H1 (cell line): ENCODE data around the gene ADAM22. TPM values are rescaled to one million over a fixed set of nuclear protein-coding genes. Genes with fewer than 3 reads are reported as not detected.

Source experiments
- CTCF ChIA-PET: fragments of 300-600 bp; sonication (Branson Sonifier 250); formaldehyde crosslinking; loops from one replicate; lab custom pipeline; 2021; ENCODE audit not compliant: partially characterized antibody; lab: Charles Lee
- POLR2A ChIA-PET: fragments of 300-600 bp; sonication (Branson Sonifier 250); formaldehyde crosslinking; loops from one replicate; lab custom pipeline; 2021; ENCODE audit warnings: inconsistent platforms; ENCODE audit not compliant: partially characterized antibody; lab: Charles Lee
- DNase-seq, 2 experiments: peaks; one replicate each; pipeline versions ENCODE4 v3.0.0 to v3.0.0-alpha.2; 2010 to 2022; ENCODE audit warnings: low spot score in 2 of 2, low read depth in 1 of 2, mixed read lengths in 1 of 2
- FAIRE-seq: peaks from 2 replicates; lab custom pipeline; 2011; peaks lifted over from hg19 to GRCh38; lab: Jason Lieb, UNC
- H2AFZ ChIP-seq: 2 replicates; pipeline ENCODE4 v1.8.1; 2012; ENCODE audit warnings: low read length, inconsistent platforms
- H2AK5ac ChIP-seq: 2 replicates; pipeline ENCODE4 v1.6.1; 2013; ENCODE audit warnings: low read depth, low read length
- H2BK120ac ChIP-seq: replicated peaks from 2 replicates; pipeline ENCODE3; 2013; ENCODE audit warnings: low read depth, low read length, inconsistent platforms
- H2BK12ac ChIP-seq: 2 replicates; pipeline ENCODE4 v1.6.1; 2013; ENCODE audit warnings: low read depth, low read length
- H2BK15ac ChIP-seq: 2 replicates; pipeline ENCODE4 v1.6.1; 2013; ENCODE audit warnings: low read length
- H2BK20ac ChIP-seq: 2 replicates; pipeline ENCODE4 v1.6.1; 2013; ENCODE audit warnings: low read length
- H2BK5ac ChIP-seq: 2 replicates; pipeline ENCODE4 v1.6.1; 2013; ENCODE audit warnings: low read depth, low read length
- H3K14ac ChIP-seq: 2 replicates; pipeline ENCODE4 v1.6.1; 2013; ENCODE audit warnings: inconsistent platforms; ENCODE audit not compliant: insufficient read length
- H3K18ac ChIP-seq: 2 replicates; pipeline ENCODE4 v1.6.1; 2013; ENCODE audit warnings: low read length; ENCODE audit errors: extremely low read depth
- H3K23ac ChIP-seq: 2 replicates; pipeline ENCODE4 v1.6.1; 2013; ENCODE audit warnings: inconsistent platforms; ENCODE audit not compliant: insufficient read length
- H3K23me2 ChIP-seq: 2 replicates; pipeline ENCODE4 v1.6.1; 2013; ENCODE audit warnings: low read depth, low read length
- H3K27ac ChIP-seq: 2 replicates; pipeline ENCODE4 v1.6.1; 2011; ENCODE audit warnings: low read depth, low read length, inconsistent platforms
- H3K27me3 ChIP-seq, 4 experiments: replicated peaks in 1 of 4; 1 replicate in 1 of 4; 2 replicates in 3 of 4; pipeline versions ENCODE4 v1.6.1 to v1.8.1; 2011 to 2013; ENCODE audit warnings: low read length in 3 of 4, mild to moderate bottlenecking in 3 of 4, inconsistent platforms in 2 of 4, mixed read lengths in 2 of 4, moderate library complexity in 1 of 4; ENCODE audit not compliant: control insufficient read depth in 3 of 4, insufficient read depth in 3 of 4; ENCODE audit errors: extremely low read depth in 1 of 4
- H3K36me3 ChIP-seq, 4 experiments: 2 replicates each; pipeline versions ENCODE4 v1.6.1 to v1.8.1; 2011 to 2013; ENCODE audit warnings: mild to moderate bottlenecking in 4 of 4, low read length in 3 of 4, moderate library complexity in 2 of 4, control low read depth in 1 of 4, inconsistent platforms in 1 of 4; ENCODE audit not compliant: insufficient read depth in 4 of 4, control insufficient read depth in 2 of 4
- H3K4ac ChIP-seq: replicated peaks from 2 replicates; pipeline ENCODE3; 2013; ENCODE audit warnings: low read length, low read depth, mixed read lengths, inconsistent platforms; ENCODE audit not compliant: insufficient read length
- H3K4me1 ChIP-seq, 4 experiments: replicated peaks in 1 of 4; 1 replicate in 1 of 4; 2 replicates in 3 of 4; pipeline versions ENCODE4 v1.6.1 to v1.8.1; 2011 to 2013; ENCODE audit warnings: low read length in 3 of 4, inconsistent platforms in 2 of 4, mixed read lengths in 1 of 4; ENCODE audit not compliant: insufficient read depth in 4 of 4, control insufficient read depth in 3 of 4
- H3K4me2 ChIP-seq, 2 experiments: 2 replicates each; pipeline versions ENCODE4 v1.6.1 to v1.8.1; 2011 to 2013; ENCODE audit warnings: low read depth in 2 of 2, low read length in 2 of 2, control low read depth in 1 of 2, inconsistent platforms in 1 of 2, mild to moderate bottlenecking in 1 of 2; ENCODE audit not compliant: insufficient read depth in 1 of 2
- H3K4me3 ChIP-seq, 4 experiments: fragments of 200-600, 300-600 bp in 1 of 4; sonication (generic), shearing (Covaris generic), sonication (Bioruptor Twin) in 1 of 4; 2 replicates each; pipeline versions ENCODE4 v1.5.1 to v1.8.1; 2011 to 2016; ENCODE audit warnings: low read length in 4 of 4, low read depth in 3 of 4, control low read depth in 2 of 4, inconsistent platforms in 2 of 4, mild to moderate bottlenecking in 2 of 4, mixed read lengths in 1 of 4, moderate library complexity in 1 of 4; ENCODE audit not compliant: insufficient read depth in 2 of 4; ENCODE audit errors: extremely low read depth in 1 of 4
- H3K56ac ChIP-seq: replicated peaks from 2 replicates; pipeline ENCODE3; 2013; ENCODE audit warnings: low read depth, mild to moderate bottlenecking, mixed read lengths, low read length, inconsistent platforms; ENCODE audit not compliant: insufficient read length
- H3K79me1 ChIP-seq: 2 replicates; pipeline ENCODE4 v1.6.1; 2013; ENCODE audit warnings: low read depth, low read length, control low read depth
- H3K79me2 ChIP-seq, 2 experiments: 2 replicates each; pipeline versions ENCODE4 v1.6.1 to v1.8.1; 2012 to 2013; ENCODE audit warnings: low read length in 2 of 2, mild to moderate bottlenecking in 2 of 2, inconsistent platforms in 1 of 2; ENCODE audit not compliant: insufficient read depth in 2 of 2, control insufficient read depth in 1 of 2
- H3K9ac ChIP-seq, 4 experiments: replicated peaks in 1 of 4; 1 replicate in 1 of 4; 2 replicates in 3 of 4; pipeline versions ENCODE4 v1.6.1 to v1.8.1; 2011 to 2013; ENCODE audit warnings: low read depth in 3 of 4, low read length in 3 of 4, control low read depth in 2 of 4, mild to moderate bottlenecking in 2 of 4, moderate library complexity in 2 of 4, inconsistent platforms in 1 of 4; ENCODE audit errors: extremely low read depth in 1 of 4
- H3K9me3 ChIP-seq, 2 experiments: 2 replicates each; pipeline versions ENCODE4 v1.6.1 to v1.8.1; 2012 to 2013; ENCODE audit warnings: mild to moderate bottlenecking in 2 of 2, moderate library complexity in 2 of 2, control low read depth in 1 of 2, inconsistent platforms in 1 of 2, low read depth in 1 of 2, low read length in 1 of 2, mixed read lengths in 1 of 2; ENCODE audit not compliant: insufficient read depth in 2 of 2
- H4K20me1 ChIP-seq, 2 experiments: replicated peaks in 1 of 2; 2 replicates each; pipeline versions ENCODE3 to v1.8.1; 2011 to 2013; ENCODE audit warnings: inconsistent platforms in 2 of 2, low read length in 2 of 2, mild to moderate bottlenecking in 1 of 2; ENCODE audit not compliant: insufficient read depth in 2 of 2, control insufficient read depth in 1 of 2
- H4K5ac ChIP-seq: 2 replicates; pipeline ENCODE4 v1.6.1; 2013; ENCODE audit warnings: low read length, low read depth, mixed read lengths, inconsistent platforms; ENCODE audit not compliant: insufficient read length
- H4K8ac ChIP-seq: 2 replicates; pipeline ENCODE4 v1.8.0; 2013; ENCODE audit warnings: mild to moderate bottlenecking, moderate library complexity, low read length, inconsistent platforms; ENCODE audit not compliant: insufficient read depth; ENCODE audit errors: extremely low read depth
- H4K91ac ChIP-seq: replicated peaks from 2 replicates; pipeline ENCODE3; 2013; ENCODE audit warnings: low read length, mixed read lengths, inconsistent platforms; ENCODE audit not compliant: insufficient read length
- ASH2L ChIP-seq: fragments of 200-600, 300-600 bp; sonication (generic); IDR thresholded peaks from one replicate; pipeline ENCODE4 v1.7.1; 2017; ENCODE audit warnings: low read length
- BRCA1 ChIP-seq: IDR thresholded peaks from 2 replicates; pipeline ENCODE4 v1.6.1; 2012; ENCODE audit warnings: low read depth, low read length, improper control_type of control experiment
- CBX8 ChIP-seq: fragments of 300-800, 300-1000 bp; sonication (generic); IDR thresholded peaks from 2 replicates; pipeline ENCODE4 v1.7.1; 2016; ENCODE audit warnings: low read depth, low read length, borderline replicate concordance
- CHD2 ChIP-seq: IDR thresholded peaks from 2 replicates; pipeline ENCODE4 v1.6.1; 2012; ENCODE audit warnings: low read length, improper control_type of control experiment
- EGR1 ChIP-seq: IDR thresholded peaks from 2 replicates; pipeline ENCODE4 v1.6.1; 2011; ENCODE audit warnings: low read depth, low read length, borderline replicate concordance
- GABPA ChIP-seq: IDR thresholded peaks from 2 replicates; pipeline ENCODE4 v1.6.1; 2011; ENCODE audit warnings: mild to moderate bottlenecking, low read length, moderate library complexity, borderline replicate concordance; ENCODE audit not compliant: insufficient read depth
- HDAC2 ChIP-seq, 2 experiments: fragments of 300-600 bp in 1 of 2; sonication (generic) in 1 of 2; IDR thresholded peaks; 2 replicates each; pipeline ENCODE4 v1.6.1; 2011 to 2012; ENCODE audit warnings: low read depth in 2 of 2, low read length in 2 of 2, mild to moderate bottlenecking in 2 of 2, moderate library complexity in 2 of 2, borderline replicate concordance in 1 of 2, inconsistent platforms in 1 of 2
- JUND ChIP-seq: IDR thresholded peaks from 2 replicates; pipeline ENCODE4 v1.6.1; 2011; ENCODE audit warnings: mild to moderate bottlenecking, improper control_type of control experiment, low read length
- KDM1A ChIP-seq: fragments of 200-600, 300-600 bp; sonication (generic); IDR thresholded peaks from 2 replicates; pipeline ENCODE4 v1.7.1; 2016; ENCODE audit warnings: mild to moderate bottlenecking, low read length, borderline replicate concordance
- RNF2 ChIP-seq: fragments of 200-900, 300-1000 bp; sonication (generic); IDR thresholded peaks from 2 replicates; pipeline ENCODE4 v1.7.1; 2016; ENCODE audit warnings: borderline replicate concordance, low read depth, mild to moderate bottlenecking, antibody characterized with exemption, low read length; ENCODE audit not compliant: poor library complexity, severe bottlenecking; ENCODE audit errors: missing control alignments
- SIN3A ChIP-seq, 2 experiments: IDR thresholded peaks in 1 of 2; conservative IDR thresholded peaks in 1 of 2; 2 replicates each; pipeline ENCODE4 v1.6.1; 2011 to 2012; ENCODE audit warnings: low read length in 2 of 2, improper control_type of control experiment in 1 of 2, low read depth in 1 of 2, mild to moderate bottlenecking in 1 of 2
- WGBS, 2 experiments: shearing (Covaris generic) in 1 of 2; methylation state at CpG; one replicate each; pipeline versions ENCODE4 v1.1.6 to v1.1.7; 2013 to 2015; ENCODE audit warnings: low lambda C conversion rate in 2 of 2, mixed read lengths in 2 of 2, inconsistent platforms in 1 of 2, low coverage in 1 of 2, missing lambda C conversion rate in 1 of 2; ENCODE audit not compliant: insufficient replicate concordance in 2 of 2, insufficient coverage in 1 of 2, insufficient read length in 1 of 2; ENCODE audit errors: extremely low coverage in 1 of 2, missing lambda C conversion rate in 1 of 2; 5-methylcytosine and 5-hydroxymethylcytosine counted together
- polyA plus RNA-seq, 7 experiments: library from polyadenylated mRNA; depleted of rRNA in 3 of 7; stranded (reverse) in 5 of 7; unstranded in 2 of 7; fragments of >200 nt in 5 of 7; fragments of 200-250 nt in 2 of 7; gene quantifications; 1 replicate in 5 of 7; 2 replicates in 1 of 7; 4 replicates in 1 of 7; pipeline versions ENCODE4 v1.2.1 to v1.2.3, GENCODE V29; 2011 to 2013; ENCODE audit warnings: missing spikeins in 2 of 7, mixed read lengths in 2 of 7
- total RNA-seq: library from RNA; stranded (reverse); fragmentation: NEBNext Ultra II Directional; extraction: Animal tissue kit (Norgen Biotek cat#: 25700); gene quantifications from 2 replicates; pipeline ENCODE4 v1.2.1, GENCODE V29; 2021
- TF ChIP-seq, protein P1 (sequence below): IDR thresholded peaks from 2 replicates; pipeline ENCODE4 v1.6.1; 2012; ENCODE audit warnings: inconsistent platforms

Gene ADAM22
- total and polyA plus RNA-seq, 2 of the 8 experiments (the other 6 are each of a cell fraction or from before 2014, with no cell fraction given) = 4.6 to 21.4 TPM

DNA sequence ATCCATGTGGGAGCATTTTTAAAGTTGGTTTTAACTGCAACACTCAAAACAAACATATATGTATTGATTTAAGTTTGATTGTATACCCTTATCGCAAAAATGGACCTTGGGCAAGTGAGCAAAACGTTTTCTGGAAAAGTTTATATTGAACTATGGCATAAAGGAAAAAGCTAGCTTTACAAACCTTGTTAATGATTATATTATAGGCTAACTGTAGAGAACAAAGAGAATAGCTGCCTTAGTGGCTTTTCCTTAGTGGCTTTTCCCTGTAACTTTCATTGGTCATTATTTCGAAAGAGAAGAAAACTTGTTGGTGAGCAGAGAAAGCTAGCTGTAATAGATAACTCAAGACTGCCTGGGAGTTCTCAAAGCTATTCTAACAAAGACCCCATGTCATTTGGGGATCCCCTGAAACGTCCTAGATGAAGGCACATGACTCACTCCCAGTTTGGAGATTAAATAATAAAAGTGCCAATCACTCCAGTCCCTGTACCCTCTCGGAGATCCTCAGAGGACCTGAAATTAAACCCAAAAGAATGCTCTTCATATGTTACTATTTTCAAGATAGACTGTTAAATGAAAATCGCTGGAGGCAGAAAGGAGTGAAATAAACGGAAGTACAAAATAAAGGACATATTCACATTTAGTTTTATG, 193.7 kb downstream of the ADAM22 start:
- Histone ChIP-seq H3K56ac (no peak overlapping the region), H4K91ac (no peak overlapping the region), H3K4ac (no peak overlapping the region), H4K8ac (no peak overlapping the region), H3K79me1 (no peaks in the 10 kb centered on the region), H2BK12ac (no peak overlapping the region), H3K9me3 (no peaks in the 10 kb centered on the region), H3K4me2 (no peak overlapping the region), H3K4me1 (no peaks in the 10 kb centered on the region), H2BK120ac (no peak overlapping the region), H3K27ac (no peak overlapping the region), H2AK5ac (no peak overlapping the region), H4K20me1 (no peaks in the 10 kb centered on the region), H3K14ac (no peak overlapping the region), H2BK20ac (no peak overlapping the region), H3K23me2 (no peaks in the 10 kb centered on the region), H2BK5ac (no peak overlapping the region), H3K36me3 (no peaks in the 10 kb centered on the region), H3K4me3 (no peak overlapping the region), H3K79me2 (no peaks in the 10 kb centered on the region), H3K9ac (no peak overlapping the region), H3K27me3 (no peaks in the 10 kb centered on the region), H4K5ac (no peak overlapping the region), H3K23ac (no peak overlapping the region), H2AFZ (no peak overlapping the region), H3K18ac (no peak overlapping the region), H2BK15ac (no peak overlapping the region)
- no peak for TF ChIP-seq JUND
- TF ChIP-seq BRCA1 = no peak
- TF ChIP-seq ASH2L = no peak
- no peak for TF ChIP-seq RNF2
- TF ChIP-seq CHD2 = no peak
- TF ChIP-seq HDAC2 (IDR thresholded peaks at IDR 0.05; ENCODE audit: borderline replicate concordance in 1 of 2, low read depth in 2 of 2, low read length in 2 of 2) = no peak
- TF ChIP-seq GABPA = no peak
- TF ChIP-seq SIN3A (conservative IDR thresholded peaks at IDR 0.05 in 1 of 2, IDR thresholded peaks at IDR 0.05 in 1 of 2; ENCODE audit: low read depth in 1 of 2, low read length in 2 of 2) = no peak
- TF ChIP-seq KDM1A = no peak
- TF ChIP-seq, protein P1, sequence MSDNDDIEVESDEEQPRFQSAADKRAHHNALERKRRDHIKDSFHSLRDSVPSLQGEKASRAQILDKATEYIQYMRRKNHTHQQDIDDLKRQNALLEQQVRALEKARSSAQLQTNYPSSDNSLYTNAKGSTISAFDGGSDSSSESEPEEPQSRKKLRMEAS = no peak
- TF ChIP-seq CBX8 = no peak
- no peak for TF ChIP-seq EGR1
- FAIRE-seq (no peak), DNase-seq (no peak)
- ChIA-PET POLR2A (no interaction called here), CTCF (no interaction called here)
- 88% methylated on average over 7 of the region's 7 CpGs; no CpG with 5 or more reads in 1 of the 2 experiments for WGBS, 2 experiments
